Activated CD8-positive, alpha-beta memory T cell treated with anti-CD3 and anti-CD28 coated beads for 24 hours (primary cell): ENCODE data around the gene LRRC8A.
A peak's percentile ranks its signal among the peaks of the same experiment; 100 is the strongest.
"Not testable (repeated sequence)": the region's sequence is repeated elsewhere in the genome, so short reads cannot be mapped to it uniquely, and the experiment has no call there.

Source experiments
- DNase-seq: peaks from one replicate; pipeline ENCODE4 v3.0.0-alpha.2; 2020

LRRC8A gene

DNA sequence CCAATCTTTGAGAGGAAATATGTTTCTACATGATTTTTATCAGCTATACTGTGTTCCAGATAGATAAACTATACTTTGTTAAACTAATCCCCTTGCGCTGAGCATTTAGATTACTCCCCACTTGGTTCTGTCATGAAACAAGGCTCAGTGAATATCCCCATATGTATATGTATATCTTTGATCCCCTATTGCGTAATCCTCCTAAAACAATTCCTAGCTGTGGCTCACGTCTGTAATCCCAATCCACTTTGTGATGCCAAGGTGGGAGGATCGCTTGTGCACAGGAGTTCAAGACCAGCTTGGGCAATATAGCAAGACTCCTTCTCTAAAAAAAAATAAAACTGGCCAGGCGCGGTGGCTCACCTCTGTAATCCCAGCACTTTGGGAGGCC is 41.6 kb downstream of the LRRC8A start:
- no peak for DNase-seq

DNA sequence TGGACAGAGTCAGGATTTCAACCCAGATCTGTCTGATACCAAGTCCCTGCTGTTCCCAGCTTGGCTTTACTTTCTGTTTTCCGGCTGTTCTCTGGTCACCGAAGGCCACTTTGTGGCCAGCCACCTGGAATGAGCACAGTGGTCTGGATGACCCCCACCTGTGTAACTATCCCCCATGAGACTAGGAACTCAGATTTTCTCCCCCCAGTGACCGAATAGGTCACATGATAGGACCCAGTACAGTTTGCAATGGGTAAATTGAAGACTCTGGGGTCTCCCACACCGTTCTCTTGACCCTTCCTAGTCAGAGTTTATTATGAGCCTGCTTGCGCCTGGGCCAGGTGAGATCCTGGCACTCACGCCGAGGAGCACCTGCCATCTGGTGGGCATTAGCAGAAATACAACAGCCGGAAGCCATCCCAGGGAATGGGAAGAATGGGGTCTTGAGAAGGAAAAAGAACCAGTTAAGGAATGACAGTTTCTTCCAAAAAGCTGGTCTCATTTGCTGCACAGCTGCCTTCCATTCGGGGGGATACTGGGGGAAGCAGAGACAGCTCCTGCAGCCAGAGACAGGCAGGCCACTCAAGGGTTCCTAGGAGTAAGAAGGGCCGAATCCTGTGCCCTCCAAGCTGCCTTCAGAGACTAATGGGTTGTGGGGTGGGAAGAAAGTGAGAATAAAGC is 45.9 kb downstream of the LRRC8A start:
- peak; percentile 81 for DNase-seq

DNA sequence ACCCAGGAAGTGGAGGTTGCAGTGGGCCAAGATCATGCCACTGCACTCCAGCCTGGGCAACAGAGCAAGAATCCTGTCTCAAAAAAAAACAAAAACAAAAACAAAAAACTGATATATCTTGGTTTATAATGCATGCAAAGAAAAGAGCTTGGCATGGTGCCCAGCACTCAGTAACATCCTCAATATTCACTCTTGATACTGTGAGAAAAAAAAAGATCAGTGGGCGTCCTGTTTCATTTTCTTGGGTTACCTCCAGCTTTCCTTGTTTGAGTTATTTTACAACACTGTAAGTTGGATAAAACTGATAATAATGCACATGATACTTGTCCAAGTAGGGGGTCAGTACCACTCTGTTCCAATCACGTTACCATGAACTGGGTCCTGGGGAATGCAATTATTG is 46.7 kb downstream of the LRRC8A start:
- DNase-seq, result no peak

DNA sequence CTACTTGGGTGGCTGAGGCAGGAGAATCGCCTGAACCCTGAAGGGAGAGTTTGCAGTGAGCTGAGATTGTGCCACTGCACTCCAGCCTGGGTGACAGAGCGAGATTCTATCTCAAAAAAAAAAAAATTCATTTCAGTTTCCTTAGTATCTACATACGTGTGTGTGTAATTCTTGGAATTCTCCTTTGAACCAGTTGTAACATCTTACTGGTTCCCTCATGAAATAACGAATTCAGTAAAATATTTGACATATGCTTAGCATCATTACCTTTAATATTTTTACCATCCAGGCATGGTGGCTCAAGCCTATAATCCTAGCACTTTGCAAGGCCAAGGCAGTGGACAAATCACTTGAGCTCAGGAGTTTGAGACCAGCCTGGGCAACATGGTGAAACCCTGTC is 47.6 kb downstream of the LRRC8A start:
- DNase-seq, result no peak

DNA sequence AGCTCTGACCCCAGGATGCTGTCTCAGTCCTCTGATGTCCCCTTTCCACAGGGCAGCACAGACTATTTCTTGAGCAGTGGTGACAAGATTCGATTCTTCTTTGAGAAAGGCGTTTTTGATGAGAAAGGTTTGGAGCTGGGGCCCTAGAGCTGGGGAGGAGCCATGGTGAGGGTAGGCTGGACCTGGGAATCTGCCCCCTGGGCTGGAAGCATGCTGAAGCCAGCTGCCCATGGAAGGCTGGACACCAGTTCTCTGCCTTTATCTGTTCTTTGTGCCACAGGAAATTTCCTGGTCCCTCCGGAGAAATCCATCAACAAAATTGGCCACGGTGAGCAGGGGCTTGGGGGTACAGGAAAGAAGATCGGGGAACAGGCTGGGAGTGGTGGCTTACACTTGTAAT is 51.8 kb downstream of the LRRC8A start:
- DNase-seq, result no peak

DNA sequence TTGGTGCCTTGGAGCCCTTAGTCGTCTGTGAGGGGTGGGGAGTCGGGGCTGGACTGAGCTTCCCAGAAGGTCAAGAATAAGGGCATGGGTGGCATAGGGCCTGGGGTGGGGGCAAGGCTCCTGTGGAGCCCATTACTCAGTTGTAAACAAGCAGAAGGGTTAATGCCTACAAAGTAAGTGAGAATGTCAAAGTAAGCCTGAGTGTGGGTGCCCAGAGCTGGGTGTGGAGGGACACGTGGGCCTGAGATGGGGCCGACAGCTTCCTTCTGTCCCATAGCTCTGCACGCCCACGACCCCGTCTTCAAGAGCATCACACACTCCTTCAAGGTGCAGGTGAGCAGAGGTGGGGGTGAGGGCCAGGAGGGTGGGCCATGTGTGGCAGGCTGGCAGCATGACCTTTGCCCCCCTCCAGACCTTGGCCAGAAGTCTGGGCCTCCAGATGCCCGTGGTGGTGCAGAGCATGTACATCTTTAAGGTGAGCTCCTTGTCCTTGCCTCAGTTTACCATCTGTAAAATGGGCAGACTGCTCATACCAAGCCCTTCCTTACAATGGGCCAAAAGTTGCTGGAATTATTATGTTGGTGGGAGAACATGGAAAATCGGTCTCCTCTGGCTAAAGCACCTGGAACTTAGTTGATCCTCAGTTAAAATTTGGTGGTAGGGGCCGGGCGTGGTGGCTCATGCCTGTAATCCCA is 54.4 kb downstream of the LRRC8A start:
- DNase-seq, result no peak

DNA sequence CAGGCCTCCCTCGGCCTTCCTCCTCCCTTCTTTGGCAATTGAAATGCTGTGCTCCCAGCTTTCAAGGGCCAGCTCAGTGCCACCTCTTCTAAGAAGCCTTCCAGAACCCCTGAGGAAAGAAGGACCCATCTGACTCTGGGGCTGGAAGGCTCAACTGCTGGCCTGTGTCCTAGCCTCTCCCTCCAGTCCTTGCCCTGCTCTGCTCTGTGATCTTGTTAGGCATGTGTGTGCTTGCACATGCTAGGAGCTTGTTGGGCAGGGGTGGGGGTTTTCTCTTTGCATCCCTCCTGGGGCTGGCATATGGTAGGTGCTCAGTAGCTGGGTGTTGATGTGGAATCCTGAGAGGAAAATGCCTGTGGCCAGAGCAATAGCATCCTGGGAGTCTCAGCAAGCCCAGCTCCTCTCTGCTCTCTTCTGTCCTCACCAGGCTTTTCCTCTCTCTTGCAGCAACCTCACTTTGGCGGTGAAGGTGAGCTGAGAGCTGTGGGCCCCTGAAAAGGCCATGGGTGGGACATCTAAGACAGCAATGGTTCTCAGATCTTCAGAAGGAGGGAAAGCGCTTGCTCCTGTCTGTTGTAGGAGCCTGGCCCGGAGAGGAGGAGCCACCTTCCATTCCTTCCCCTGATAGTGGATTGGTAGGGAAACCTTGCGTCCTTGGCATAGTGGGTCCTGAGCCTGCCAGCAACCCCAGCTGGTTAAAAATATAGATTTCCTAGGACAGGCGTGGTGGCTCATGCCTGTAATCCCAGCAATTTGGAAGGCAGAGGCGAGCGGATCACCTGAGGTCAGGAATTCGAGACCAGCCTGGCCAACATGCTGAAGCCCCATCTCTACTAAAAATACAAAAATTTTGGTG is 55.6 kb downstream of the LRRC8A start:
- no peak for DNase-seq

DNA sequence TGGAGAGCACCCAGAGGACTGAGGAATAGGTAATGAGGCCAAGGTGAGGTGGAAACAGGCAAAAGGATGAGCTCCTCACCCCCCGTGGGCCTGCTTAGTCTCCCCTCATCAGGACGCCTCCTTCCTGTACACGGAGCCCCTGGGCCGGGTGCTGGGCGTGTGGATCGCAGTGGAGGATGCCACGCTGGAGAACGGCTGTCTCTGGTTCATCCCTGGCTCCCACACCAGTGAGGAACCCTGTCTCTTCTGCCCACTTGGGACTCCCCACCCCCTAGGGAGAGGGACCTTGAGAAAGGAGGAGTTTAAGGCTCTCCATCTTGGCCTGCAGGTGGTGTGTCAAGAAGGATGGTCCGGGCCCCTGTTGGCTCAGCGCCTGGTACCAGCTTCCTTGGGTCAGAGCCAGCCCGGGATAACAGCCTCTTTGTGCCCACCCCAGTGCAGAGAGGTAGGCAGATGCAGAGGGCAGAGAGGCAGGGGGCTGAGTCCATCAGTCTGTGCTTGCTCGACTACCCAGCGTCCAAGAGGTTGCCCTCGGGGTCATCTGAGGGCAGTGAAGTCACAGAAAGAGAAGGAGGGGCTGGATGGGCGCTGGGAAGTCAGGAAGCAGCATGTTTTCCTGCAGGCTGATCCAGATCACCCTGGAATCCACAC is 58.5 kb downstream of the LRRC8A start:
- no peak for DNase-seq

DNA sequence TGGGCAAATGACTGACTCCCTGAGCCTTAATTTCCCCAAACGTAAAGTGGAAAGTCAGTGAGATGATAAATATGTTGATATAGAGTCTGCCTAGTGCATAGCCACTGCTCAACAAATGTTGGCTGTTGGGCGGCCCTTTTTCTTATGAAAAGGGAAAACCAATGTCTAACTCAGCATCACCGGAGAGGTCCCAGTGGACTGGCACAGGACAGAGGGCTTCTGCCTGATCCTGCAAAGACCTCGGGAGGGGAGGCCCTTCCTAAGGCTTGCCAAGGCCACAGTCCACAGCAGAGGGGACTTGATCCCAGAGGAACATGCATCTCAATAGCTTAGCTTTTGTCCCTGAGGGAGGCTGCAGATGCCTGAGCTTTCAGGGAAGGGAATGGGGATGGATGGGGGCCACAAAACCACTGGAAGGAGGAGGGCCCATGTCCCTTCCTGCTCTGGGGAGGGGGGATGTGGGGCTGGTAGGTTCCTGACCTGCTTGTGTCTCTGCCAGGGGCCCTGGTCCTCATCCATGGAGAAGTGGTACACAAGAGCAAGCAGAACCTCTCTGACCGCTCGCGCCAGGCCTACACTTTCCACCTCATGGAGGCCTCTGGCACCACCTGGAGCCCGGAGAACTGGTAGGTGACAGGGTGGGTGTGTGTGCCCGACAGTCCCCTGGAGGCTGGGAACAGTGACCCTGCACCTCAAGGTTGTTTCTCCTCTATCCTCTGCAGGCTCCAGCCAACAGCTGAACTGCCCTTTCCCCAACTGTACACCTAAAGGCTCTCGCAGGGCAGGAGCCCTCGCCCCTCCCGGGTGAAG is 59.2 kb downstream of the LRRC8A start:
- no peak for DNase-seq

DNA sequence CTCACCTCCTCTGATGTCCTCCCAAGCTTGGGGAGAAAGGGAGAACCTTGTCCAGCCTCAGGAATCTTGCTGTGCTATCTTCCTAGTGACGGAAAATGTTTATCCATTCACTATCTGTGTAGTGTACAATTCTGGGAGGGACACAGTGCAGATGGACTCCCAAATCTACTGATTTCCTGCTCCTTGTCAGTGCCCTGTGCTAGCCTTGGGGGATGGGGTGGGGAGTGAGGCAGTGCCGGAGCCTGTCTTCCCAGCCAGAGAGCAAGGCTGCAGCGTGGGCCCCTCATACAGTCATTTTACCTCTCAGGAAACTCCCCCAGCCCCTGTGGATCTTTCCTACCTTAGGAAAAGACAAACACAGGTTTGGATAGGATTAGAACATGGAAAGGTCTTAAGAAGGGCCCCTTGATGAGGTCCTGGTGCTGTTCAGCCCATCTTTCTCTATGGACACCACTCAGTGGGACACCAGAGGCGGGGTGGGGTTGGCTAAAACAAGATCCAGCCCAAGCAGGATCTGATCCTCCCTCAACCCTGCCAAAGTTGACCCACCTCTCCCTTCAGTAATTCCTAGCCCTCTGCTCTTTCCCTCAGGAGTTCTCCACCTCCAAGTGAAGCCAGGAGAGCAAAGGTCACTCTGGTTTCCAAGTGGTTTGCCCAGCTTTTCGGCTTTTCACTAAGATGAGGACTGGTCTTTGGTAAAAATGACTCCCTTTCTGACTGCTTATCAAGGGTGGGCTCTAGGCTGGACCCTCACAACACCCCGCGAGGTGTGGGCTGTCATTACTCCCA is 62.1 kb downstream of the LRRC8A start:
- no peak for DNase-seq

DNA sequence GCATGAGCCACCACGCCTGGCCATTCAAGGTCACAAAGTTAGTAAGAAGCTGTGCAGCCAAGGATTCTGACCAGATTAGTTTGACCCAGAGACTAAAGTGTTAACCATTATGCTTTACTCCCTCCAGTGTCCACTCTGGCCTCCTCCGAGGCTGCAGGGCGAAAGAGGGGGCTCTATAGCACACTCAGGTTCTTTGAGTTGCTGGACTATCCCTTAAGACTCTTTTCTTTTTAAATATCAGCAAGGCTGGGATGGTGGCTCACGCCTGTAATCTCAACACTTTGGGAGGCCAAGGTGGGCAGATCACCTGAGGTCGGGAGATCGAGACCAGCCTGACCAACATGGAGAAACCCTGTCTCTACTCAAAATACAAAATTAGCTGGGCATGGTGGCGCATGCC is 63.0 kb downstream of the LRRC8A start:
- DNase-seq, result not testable (repeated sequence)

DNA sequence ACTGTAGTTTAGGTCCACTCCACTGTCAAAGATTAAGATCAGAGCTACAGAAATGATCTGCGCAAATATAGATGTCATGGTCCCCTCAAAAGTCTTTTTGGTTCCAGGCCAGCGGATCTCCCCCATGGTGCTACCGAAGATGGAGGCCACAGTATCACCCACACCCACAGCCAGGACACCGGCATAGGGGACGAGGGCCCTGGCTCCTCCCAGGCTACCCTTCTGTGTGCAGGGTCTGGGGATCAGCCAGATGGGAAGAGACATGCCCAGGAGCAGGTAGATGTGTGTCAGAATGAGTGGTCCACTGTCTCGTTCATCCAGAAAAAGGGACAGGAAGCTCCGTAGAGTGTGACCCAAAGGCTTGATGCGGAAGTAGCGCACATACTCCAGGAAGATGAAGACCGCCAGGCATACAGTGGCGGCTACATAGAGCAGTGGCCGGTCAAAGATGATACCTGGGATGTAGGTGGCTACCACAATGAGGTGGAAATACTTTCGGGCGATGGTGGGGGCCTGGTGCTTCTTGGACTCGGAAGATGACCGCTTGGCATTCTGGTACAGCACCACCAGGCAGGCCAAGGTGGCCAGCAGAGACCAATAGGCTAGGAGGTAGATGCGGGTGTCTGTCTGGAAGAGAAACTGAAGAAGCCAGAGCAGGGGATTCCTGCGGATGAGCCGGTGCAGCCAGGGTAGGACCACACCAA is 64.0 kb downstream of the LRRC8A start:
- DNase-seq, result no peak

DNA sequence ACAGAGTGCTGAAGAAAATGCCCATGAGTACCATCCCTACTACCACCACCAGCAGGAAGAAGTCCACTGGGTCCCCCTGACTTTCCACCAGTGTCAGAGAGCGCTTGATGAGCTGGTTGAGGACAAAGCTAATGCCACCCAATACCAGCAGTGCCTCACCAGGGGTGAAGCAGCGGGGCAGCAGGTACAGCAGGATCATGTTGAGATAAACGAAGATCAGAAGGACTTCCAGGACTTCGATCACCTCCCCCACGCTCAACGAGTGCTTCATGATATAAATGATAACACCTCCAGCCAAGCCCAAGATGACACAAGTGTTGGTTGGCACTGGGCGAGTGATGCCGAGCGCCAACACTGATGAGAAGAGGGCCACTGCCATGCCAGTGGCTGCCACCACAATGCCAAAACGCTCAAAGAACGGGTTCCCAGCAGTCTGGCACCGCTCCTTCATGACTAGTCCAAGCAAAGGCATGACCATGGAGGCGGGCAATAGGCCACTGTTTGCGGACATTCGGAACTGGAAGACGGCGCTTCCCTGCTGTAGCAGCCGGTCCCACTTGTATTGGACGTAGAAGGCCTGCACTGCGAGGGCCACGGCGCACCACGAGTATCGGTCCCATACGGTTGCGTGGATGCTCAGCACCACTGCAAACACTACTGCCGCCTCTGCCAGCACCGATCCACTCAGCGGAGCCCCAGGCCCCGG is 64.8 kb downstream of the LRRC8A start:
- no peak for DNase-seq

DNA sequence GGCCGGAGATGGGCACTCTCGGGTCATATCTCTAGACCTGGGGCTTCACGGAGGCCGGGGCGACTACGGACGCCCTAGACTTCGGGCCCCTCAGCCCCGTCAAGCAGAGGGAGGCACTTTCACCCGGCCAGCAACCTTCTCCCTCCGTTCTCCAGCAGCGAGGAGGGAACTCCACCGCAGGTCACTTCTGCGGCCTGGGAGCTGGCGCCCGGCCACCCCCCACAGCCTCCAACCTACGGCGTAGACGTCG is 65.3 kb downstream of the LRRC8A start:
- DNase-seq, result no peak

DNA sequence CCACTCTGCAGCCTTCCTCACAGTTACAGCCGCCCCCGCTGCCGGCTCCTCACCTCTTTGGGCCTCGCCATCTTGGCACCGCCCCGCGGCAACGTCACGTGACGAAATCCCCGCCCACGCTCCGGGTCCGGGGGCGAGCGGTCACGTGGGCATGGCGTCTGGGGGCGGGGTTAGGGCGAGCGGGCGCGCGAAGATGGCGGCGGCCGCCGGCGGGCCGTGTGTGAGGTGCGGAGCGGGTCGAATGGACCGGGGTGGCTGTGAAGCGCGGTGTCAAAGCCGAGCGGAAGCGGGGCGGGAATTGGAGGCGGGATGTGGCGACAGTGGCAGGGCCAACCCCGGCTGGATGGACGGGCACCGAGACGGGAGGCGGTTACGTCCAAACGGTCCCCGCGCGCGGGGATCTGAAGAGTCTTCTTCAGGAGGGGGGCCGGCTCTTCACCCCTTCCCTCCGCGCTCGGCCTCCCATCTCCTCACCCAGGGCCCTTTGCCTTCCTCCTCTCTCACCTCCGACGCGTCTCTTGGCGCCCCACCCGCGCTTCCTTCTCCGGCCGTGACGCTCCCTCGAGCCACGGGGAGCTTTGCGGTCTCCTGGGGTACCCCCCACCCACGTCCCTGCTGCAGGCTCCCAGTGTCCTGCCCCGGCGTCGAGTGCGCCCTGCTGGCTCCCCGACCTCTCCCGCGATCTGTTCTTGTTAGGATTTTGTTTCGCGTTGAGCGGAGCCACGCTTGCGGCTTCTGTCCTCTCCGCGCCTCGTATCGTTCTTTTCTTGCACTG is 65.8 kb downstream of the LRRC8A start, which contains the start of the genes DOLK and NUP188:
TSS of gene DOLK (minus strand) at position 77 of the 775 bp plus-strand sequence. CDS start 300 bp downstream, outside the sequence.
TSS of gene NUP188 (plus strand) at position 173 of the 775 bp plus-strand sequence. CDS start at position 194, 21 bp downstream.
- peak; percentile 100 for DNase-seq

DNA sequence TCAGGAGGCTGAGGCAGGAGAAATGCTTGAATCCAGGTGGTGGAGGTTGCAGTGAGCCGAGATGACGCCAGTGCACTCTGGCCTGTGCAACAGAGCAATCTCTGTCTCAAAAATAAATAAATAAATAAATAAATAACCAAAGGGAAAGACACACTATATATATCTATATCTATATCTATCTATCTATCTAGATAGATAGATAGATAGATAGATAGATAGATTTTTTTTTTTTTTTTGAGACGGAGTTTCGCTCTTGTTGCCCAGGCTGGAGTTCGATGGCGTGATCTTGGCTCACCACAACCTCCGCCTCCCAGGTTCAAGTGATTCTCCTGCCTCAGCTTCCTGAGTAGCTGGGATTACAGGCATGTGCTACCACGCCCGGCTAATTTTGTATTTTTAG is 79.5 kb downstream of the LRRC8A start:
- DNase-seq, result not testable (repeated sequence)
